Measurements from ENCODE around the gene CACYBP. TPM values are rescaled to one million over a fixed set of nuclear protein-coding genes. Genes with fewer than 3 reads are reported as not detected.
A peak's percentile ranks its signal among the peaks of the same experiment; 100 is the strongest.
"Not testable (repeated sequence)": the region's sequence is repeated elsewhere in the genome, so short reads cannot be mapped to it uniquely, and the experiment has no call there.

CACYBP gene
- total RNA-seq, 1 experiment from 2014 or later, result 282 TPM

DNA sequence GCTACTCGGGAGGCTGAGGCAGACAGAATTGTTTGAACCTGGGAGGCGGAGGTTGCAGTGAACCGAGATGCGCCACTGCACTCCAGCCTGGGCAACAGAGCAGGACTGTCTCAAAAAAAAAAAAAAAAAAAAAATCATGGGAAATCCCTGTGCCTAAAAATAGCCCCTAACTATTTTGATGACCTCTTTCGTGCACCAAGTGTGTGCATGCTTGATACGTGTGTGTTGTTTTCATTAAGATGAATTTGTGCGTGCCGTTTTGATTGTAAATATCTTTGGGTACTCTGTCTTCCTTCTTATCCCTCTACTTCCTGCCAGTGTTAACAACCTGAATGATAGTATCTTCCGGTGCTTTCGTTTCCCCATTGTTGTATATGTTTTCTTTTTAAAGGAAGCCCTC, 9.8 kb downstream of the CACYBP start:
- DNase-seq (ENCODE audit: low read depth), result no peak

DNA sequence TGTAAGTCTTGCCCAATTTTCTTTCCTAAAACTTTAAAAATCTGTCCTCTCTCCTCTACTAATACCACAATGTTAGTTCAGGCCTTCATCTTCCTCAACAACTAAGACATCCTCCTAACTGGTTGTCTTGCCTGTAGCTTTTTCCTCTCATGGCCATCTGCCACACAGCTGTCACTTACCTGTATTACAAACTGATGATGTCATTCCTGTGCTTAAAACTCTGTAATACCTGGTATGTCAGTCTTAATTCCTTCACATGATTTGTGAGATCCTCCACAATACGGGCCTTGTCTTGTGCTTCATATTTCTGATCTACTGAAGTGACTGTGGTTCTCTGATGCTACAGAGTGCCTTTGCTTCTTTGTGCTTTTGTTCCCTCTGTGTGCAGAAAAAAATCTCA, 13.7 kb downstream of the CACYBP start:
- DNase-seq (ENCODE audit: low read depth), result no peak

- peak; percentile 52 for DNase-seq (ENCODE audit: low read depth)
These were observed 15.5 kb downstream of the CACYBP start for GRCh38 chr1:175015243-175015642.

DNA sequence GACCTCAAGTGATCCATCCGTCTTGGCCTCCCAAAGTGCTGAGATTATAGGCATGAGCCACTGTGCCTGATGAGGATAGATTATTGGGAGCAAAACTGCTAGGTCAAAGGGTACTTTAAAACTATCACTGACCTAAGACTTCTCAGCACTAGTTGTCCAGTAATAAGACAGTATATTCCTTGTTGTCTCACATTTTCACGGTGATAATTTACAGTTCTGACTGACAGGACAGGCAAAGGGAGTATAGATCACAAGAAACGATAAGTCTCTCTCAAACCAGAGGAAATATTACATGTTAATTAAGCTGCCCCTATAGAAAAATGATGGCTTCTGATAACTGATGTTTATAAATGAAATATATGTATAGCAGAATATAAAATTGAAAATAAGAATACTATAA, 19.8 kb downstream of the CACYBP start:
- DNase-seq (ENCODE audit: low read depth), result no peak

- peak; percentile 97 for DNase-seq (ENCODE audit: low read depth)
These were observed 23.5 kb downstream of the CACYBP start, which contains the start of gene MRPS14 for GRCh38 chr1:175023043-175023921. Gene MRPS14, minus strand, starts transcription at chr1:175023425. Its CDS starts 17 bp downstream, at chr1:175023408.

DNA sequence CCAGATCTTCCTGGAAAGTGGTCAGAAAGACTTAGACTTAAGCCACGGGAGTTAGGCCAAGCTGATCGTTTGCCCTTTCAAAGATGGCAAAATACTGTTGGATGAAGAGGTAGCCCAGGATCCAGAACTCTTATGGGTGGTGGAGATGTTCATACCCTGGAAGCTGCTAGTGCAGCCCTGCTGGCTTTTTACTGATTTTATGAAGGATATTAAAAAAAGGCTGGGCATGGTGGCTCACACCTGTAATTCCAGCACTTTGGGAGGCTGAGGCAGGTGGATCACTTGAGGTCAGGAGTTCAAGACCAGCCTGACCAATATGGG, 24.1 kb downstream of the CACYBP start:
- DNase-seq (ENCODE audit: low read depth), result not testable (repeated sequence)

GRCh38 chr1:175024773-175025172, 25.0 kb downstream of the CACYBP start:
- no peak for DNase-seq (ENCODE audit: low read depth)

- DNase-seq (ENCODE audit: low read depth), result no peak
These were observed 34.2 kb downstream of the CACYBP start for GRCh38 chr1:175033953-175034352.

GRCh38 chr1:175034775-175035174, 35.0 kb downstream of the CACYBP start:
- DNase-seq (ENCODE audit: low read depth), result no peak

- no peak for DNase-seq (ENCODE audit: low read depth)
These were observed 36.1 kb downstream of the CACYBP start for GRCh38 chr1:175035865-175036264.

- DNase-seq (ENCODE audit: low read depth), result no peak
These were observed 36.7 kb downstream of the CACYBP start for GRCh38 chr1:175036476-175036875.

GRCh38 chr1:175037416-175037815, 37.7 kb downstream of the CACYBP start:
- DNase-seq (ENCODE audit: low read depth), result no peak

DNA sequence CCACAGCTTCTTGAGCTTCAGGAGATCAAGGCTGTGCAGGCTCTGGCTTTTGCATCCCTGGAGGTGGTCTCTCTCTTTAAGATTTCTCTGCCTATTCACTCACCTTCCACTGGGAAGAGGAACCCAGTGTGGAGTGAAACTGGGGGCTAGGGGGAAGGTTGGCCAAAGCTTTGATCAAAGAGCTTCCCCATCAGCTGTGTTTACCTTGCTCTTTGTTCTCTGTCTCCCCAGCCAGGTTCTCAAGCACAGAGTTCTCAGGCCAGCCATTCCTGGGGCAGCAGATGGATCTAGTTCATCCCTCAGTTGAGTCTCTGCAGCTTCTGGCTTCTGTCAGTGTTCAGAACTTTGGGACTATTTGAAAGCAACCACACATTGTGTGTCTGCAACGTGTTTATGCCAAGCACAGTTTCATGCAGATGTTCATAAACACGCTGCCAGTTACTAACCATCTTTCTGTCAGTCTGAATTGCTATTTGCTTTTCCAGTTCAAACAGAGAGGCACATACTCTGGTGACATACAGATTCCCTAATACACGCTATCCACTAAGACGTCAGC, 40.7 kb downstream of the CACYBP start:
- DNase-seq (ENCODE audit: low read depth), result no peak

DNA sequence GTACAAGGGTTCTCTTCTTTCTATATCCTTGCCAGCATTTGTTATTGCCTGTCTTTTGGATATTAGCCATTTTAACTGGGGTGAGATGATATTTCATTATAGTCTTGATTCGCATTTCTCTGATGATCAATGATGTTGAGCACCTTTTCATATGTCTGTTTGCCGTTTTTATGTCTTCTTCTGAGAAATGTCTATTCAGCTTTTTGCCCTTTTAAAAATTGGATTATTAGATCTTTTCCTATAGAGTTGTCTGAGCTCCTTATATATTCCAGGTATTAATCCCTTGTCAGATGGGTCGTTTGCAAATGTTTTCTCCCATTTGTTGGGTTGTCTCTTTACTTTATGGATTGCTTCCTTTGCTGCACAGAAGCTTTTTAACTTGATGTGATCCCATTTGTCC, 42.9 kb downstream of the CACYBP start:
- DNase-seq (ENCODE audit: low read depth), result no peak

- DNase-seq (ENCODE audit: low read depth), result no peak
These were observed 44.1 kb downstream of the CACYBP start for GRCh38 chr1:175043824-175044223.

- DNase-seq (ENCODE audit: low read depth), result not testable (repeated sequence)
These were observed 44.8 kb downstream of the CACYBP start for GRCh38 chr1:175044591-175044990.

- no peak for DNase-seq (ENCODE audit: low read depth)
These were observed 45.4 kb downstream of the CACYBP start for GRCh38 chr1:175045097-175045496.

GRCh38 chr1:175045519-175045918, 45.8 kb downstream of the CACYBP start:
- DNase-seq (ENCODE audit: low read depth), result no peak

- DNase-seq (ENCODE audit: low read depth), result no peak
These were observed 51.2 kb downstream of the CACYBP start for GRCh38 chr1:175050992-175051391.

DNA sequence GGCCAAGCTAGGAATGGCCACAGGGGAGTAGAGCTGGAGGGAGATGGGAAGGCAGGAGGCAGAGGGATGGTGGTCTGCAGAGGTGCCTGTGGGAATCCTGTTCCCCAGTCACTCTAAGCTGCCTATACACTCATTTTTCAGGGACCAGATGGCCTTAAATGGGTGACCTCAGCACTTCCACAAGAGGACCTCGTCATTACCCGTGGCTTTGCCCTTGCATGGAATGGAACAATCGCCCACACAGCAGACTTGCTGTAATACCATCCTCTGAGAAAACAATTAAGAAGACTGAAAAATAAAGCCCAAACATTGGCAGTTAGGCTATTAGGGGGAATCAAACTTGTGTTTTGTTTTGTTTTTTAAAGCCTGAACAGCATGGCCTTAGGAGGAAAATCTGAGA, 55.0 kb downstream of the CACYBP start:
- DNase-seq (ENCODE audit: low read depth), result peak; percentile 27

All from Daoy (cell line).